Iris pigment epithelial cell (primary cell): ENCODE data around the gene MYO1H.
A peak's percentile ranks its signal among the peaks of the same experiment; 100 is the strongest.

Source experiments
- DNase-seq: peaks from one replicate; pipeline ENCODE4 v3.0.0-alpha.2; 2011; ENCODE audit warnings: low read depth

Gene MYO1H

GRCh38 chr12:109494348-109494881 is 146.7 kb downstream of the MYO1H start:
- DNase-seq: no peak

DNA sequence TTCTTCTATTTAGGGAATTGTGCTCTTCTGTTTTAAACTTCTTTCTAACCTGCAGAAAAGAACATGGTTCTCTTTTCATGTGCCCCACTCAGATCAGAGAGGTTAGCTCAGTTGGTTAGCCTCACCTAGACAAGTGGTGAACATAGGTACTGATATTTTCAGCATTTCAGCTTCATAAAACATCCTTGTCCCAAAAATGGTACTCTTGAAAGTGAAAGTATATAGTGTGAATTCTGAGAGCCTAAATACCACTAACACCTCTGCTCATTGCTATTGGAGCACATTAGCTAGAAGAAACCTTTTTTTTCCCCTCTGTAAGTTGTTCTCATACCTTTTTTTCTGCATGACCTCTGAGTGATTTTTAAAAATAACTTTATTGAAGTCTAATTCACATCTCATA is 147.3 kb downstream of the MYO1H start:
- no peak for DNase-seq

GRCh38 chr12:109496306-109496705 is 148.6 kb downstream of the MYO1H start:
- no peak for DNase-seq

DNA sequence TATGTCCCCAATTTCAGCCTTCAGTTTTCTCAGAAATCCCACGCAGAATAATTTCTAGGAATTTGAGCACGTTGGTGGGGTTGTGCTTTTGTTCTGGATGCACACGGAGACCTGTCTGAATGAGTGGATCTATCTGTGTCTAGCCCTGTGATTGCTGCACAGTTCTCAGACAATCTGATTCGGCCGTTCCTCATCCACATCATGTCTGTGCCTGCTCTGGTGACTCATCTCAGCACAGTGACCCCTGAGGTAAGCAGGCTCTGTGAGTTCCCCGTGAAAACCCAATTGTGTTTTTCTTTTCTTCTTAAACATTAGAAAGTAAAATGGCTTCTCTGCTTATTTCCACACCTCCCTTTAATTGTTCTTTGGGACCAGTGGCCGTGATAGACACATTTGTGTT is 150.0 kb downstream of the MYO1H start:
- peak; percentile 90 for DNase-seq
